HepG2 (cell line): Measurements from ENCODE around the gene RNF150. TPM values are rescaled to one million over a fixed set of nuclear protein-coding genes. Genes with fewer than 3 reads are reported as not detected.
A peak's percentile ranks its signal among the peaks of the same experiment; 100 is the strongest.

Experiments used
- EP300 ChIP-seq, 3 experiments: sonication (generic) in 1 of 3; formaldehyde crosslinking in 1 of 3; IDR thresholded peaks; 2 replicates each; pipeline versions ENCODE4 v1.5.1 to v1.6.1; 2011 to 2020; ENCODE audit warnings: low read depth in 2 of 3, low read length in 2 of 3, borderline replicate concordance in 1 of 3, improper control_type of control experiment in 1 of 3, mild to moderate bottlenecking in 1 of 3, missing genetic modification reagents in 1 of 3, moderate library complexity in 1 of 3
- ESRRA ChIP-seq: sonication (generic); formaldehyde crosslinking; IDR thresholded peaks from 2 replicates; pipeline ENCODE4 v1.5.1; 2020; ENCODE audit warnings: mild to moderate bottlenecking, low read depth, missing genetic modification reagents
- FOXA3 ChIP-seq: IDR thresholded peaks from 2 replicates; pipeline ENCODE4 v1.6.1; 2016; ENCODE audit warnings: missing genetic modification reagents, missing compliant biosample characterization
- IRF2 ChIP-seq: IDR thresholded peaks from 2 replicates; pipeline ENCODE4 v1.6.1; 2018; ENCODE audit warnings: missing genetic modification reagents, missing compliant biosample characterization
- PTBP1 ChIP-seq: fragments of 200-400 bp; formaldehyde crosslinking; IDR thresholded peaks from 2 replicates; pipeline ENCODE4 v1.6.1; 2018; ENCODE audit warnings: low read length, low read depth; ENCODE audit not compliant: poor library complexity, severe bottlenecking
- SP4 ChIP-seq: sonication (generic); formaldehyde crosslinking; IDR thresholded peaks from 2 replicates; pipeline ENCODE4 v1.8.1; 2023; ENCODE audit warnings: mild to moderate bottlenecking, missing genetic modification reagents
- SRSF4 ChIP-seq: fragments of 200-400 bp; formaldehyde crosslinking; IDR thresholded peaks from one replicate; pipeline ENCODE4 v1.6.1; 2018; ENCODE audit warnings: mild to moderate bottlenecking, low read depth, low read length, moderate library complexity; ENCODE audit not compliant: poor library complexity, severe bottlenecking
- STAG1 ChIP-seq: sonication (generic); formaldehyde crosslinking; IDR thresholded peaks from 2 replicates; pipeline ENCODE4 v1.4.0; 2020; ENCODE audit warnings: missing genetic modification reagents
- TBL1XR1 ChIP-seq: fragments of 150-350 bp; IDR thresholded peaks from 2 replicates; pipeline ENCODE4 v1.6.1; 2014; ENCODE audit warnings: borderline replicate concordance, low read length; ENCODE audit not compliant: partially characterized antibody
- YY1 ChIP-seq: IDR thresholded peaks from 2 replicates; pipeline ENCODE4 v1.6.1; 2011; ENCODE audit warnings: low read length, low read depth, moderate library complexity, mild to moderate bottlenecking; ENCODE audit not compliant: insufficient read depth, insufficient replicate concordance
- ZBTB25 ChIP-seq: IDR thresholded peaks from 2 replicates; pipeline ENCODE4 v1.6.1; 2018; ENCODE audit warnings: missing genetic modification reagents
- ZNF224 ChIP-seq: sonication (generic); formaldehyde crosslinking; IDR thresholded peaks from 2 replicates; pipeline ENCODE4 v1.5.0; 2020; ENCODE audit warnings: mild to moderate bottlenecking, missing genetic modification reagents
- ZNF281 ChIP-seq: sonication (generic); formaldehyde crosslinking; IDR thresholded peaks from 2 replicates; pipeline ENCODE4 v1.4.0; 2020; ENCODE audit warnings: missing genetic modification reagents, borderline replicate concordance
- ZNF333 ChIP-seq: sonication (generic); formaldehyde crosslinking; IDR thresholded peaks from 2 replicates; pipeline ENCODE4 v1.4.0; 2020; ENCODE audit warnings: mild to moderate bottlenecking, missing genetic modification reagents, borderline replicate concordance
- ZNF33A ChIP-seq: sonication (generic); formaldehyde crosslinking; IDR thresholded peaks from 2 replicates; pipeline ENCODE4 v1.5.1; 2020; ENCODE audit warnings: missing genetic modification reagents, mild to moderate bottlenecking, moderate library complexity, borderline replicate concordance
- ZNF550 ChIP-seq: sonication (generic); formaldehyde crosslinking; IDR thresholded peaks from 2 replicates; pipeline ENCODE4 v1.4.0; 2020; ENCODE audit warnings: mild to moderate bottlenecking, missing genetic modification reagents, borderline replicate concordance
- ZNF557 ChIP-seq: sonication (generic); formaldehyde crosslinking; IDR thresholded peaks from 2 replicates; pipeline ENCODE4 v1.4.0; 2020; ENCODE audit warnings: missing genetic modification reagents
- ZNF569 ChIP-seq: sonication (generic); formaldehyde crosslinking; IDR thresholded peaks from 2 replicates; pipeline ENCODE4 v1.5.0; 2020; ENCODE audit warnings: mild to moderate bottlenecking, missing genetic modification reagents, moderate library complexity, borderline replicate concordance
- ZNF652 ChIP-seq: IDR thresholded peaks from 2 replicates; pipeline ENCODE4 v1.6.1; 2016; ENCODE audit warnings: low read depth, borderline replicate concordance
- ZNF749 ChIP-seq: sonication (generic); formaldehyde crosslinking; IDR thresholded peaks from 2 replicates; pipeline ENCODE4 v1.8.0; 2022; ENCODE audit warnings: mild to moderate bottlenecking, missing genetic modification reagents, moderate library complexity, borderline replicate concordance
- ZNF839 ChIP-seq: sonication (generic); formaldehyde crosslinking; IDR thresholded peaks from 2 replicates; pipeline ENCODE4 v1.4.0; 2020; ENCODE audit warnings: missing genetic modification reagents, mild to moderate bottlenecking, borderline replicate concordance
- polyA plus RNA-seq, 8 experiments: library from polyadenylated mRNA; depleted of rRNA in 3 of 8; stranded (reverse) in 7 of 8; unstranded in 1 of 8; fragments of >200 nt; fragmentation: Illumina TruSeq in 4 of 8; extraction: Trizol in 4 of 8; gene quantifications; 2 replicates each; pipeline versions ENCODE4 v1.2.1 to v1.2.3, GENCODE V29; 2011 to 2016; ENCODE audit warnings: low read depth in 4 of 8, missing spikeins in 1 of 8, mixed read lengths in 1 of 8; ENCODE audit not compliant: insufficient read depth in 1 of 8
- total RNA-seq, 5 experiments: library from RNA; depleted of rRNA; stranded (reverse); fragments of >200 nt; fragmentation: Illumina TruSeq; extraction: Trizol; gene quantifications; 2 replicates each; pipeline ENCODE4 v1.2.3, GENCODE V29; 2016; ENCODE audit warnings: low read depth in 1 of 5
- TF ChIP-seq, protein P1 (sequence below): sonication (generic); formaldehyde crosslinking; IDR thresholded peaks from 2 replicates; pipeline ENCODE4 v1.5.0; 2020; ENCODE audit warnings: mild to moderate bottlenecking, missing genetic modification reagents

The RNF150 gene
- total and polyA plus RNA-seq, 2 of the 13 experiments (the other 11 are each of a cell fraction or from before 2014, with no cell fraction given) = 0.02 to 0.03 TPM

GRCh38 chr4:141133146-141133998, at the start of gene RNF150 (continued):
- no peak for TF ChIP-seq FOXA3 (CRISPR knock-in tag)
- TF ChIP-seq TBL1XR1 = no peak
- no peak for TF ChIP-seq ZNF333
- TF ChIP-seq ZNF569 (CRISPR knock-in tag) = no peak
- no peak for TF ChIP-seq YY1
- TF ChIP-seq SP4 (CRISPR knock-in tag) = no peak; the same call in 1 of the 2 replicates
- TF ChIP-seq ZNF224 (CRISPR knock-in tag) = no peak
- no peak for TF ChIP-seq ZNF652 (CRISPR knock-in tag)
- TF ChIP-seq SRSF4 = no peak
- TF ChIP-seq ZNF557 (CRISPR knock-in tag) = no peak
- no peak for TF ChIP-seq EP300 (IDR thresholded peaks at IDR 0.05; ENCODE audit: low read depth in 2 of 2, low read length in 2 of 2)
- no peak for TF ChIP-seq EP300 (CRISPR knock-in tag; IDR thresholded peaks at IDR 0.05; ENCODE audit: borderline replicate concordance)
- TF ChIP-seq ZBTB25 = no peak
- TF ChIP-seq ZNF839 (CRISPR knock-in tag) = no peak
- TF ChIP-seq ZNF550 (CRISPR knock-in tag) = no peak
- TF ChIP-seq STAG1 (CRISPR knock-in tag) = peak; percentile 63
- TF ChIP-seq PTBP1 = no peak
- TF ChIP-seq ESRRA (CRISPR knock-in tag) = no peak
- no peak for TF ChIP-seq ZNF281 (CRISPR knock-in tag)
- no peak for TF ChIP-seq IRF2 (CRISPR knock-in tag)
- TF ChIP-seq ZNF33A = no peak
- TF ChIP-seq, protein P1, sequence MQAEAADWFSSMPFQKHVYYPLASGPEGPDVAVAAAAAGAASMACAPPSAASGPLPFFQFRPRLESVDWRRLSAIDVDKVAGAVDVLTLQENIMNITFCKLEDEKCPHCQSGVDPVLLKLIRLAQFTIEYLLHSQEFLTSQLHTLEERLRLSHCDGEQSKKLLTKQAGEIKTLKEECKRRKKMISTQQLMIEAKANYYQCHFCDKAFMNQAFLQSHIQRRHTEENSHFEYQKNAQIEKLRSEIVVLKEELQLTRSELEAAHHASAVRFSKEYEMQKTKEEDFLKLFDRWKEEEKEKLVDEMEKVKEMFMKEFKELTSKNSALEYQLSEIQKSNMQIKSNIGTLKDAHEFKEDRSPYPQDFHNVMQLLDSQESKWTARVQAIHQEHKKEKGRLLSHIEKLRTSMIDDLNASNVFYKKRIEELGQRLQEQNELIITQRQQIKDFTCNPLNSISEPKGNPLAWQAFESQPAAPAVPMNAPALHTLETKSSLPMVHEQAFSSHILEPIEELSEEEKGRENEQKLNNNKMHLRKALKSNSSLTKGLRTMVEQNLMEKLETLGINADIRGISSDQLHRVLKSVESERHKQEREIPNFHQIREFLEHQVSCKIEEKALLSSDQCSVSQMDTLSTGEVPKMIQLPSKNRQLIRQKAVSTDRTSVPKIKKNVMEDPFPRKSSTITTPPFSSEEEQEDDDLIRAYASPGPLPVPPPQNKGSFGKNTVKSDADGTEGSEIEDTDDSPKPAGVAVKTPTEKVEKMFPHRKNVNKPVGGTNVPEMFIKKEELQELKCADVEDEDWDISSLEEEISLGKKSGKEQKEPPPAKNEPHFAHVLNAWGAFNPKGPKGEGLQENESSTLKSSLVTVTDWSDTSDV = 0 out of 2 replicates have a peak, but pooled peaks have one; percentile 35
- no peak for TF ChIP-seq ZNF749 (CRISPR knock-in tag)
